Measurements from ENCODE around the gene PIGB. TPM values are rescaled to one million over a fixed set of nuclear protein-coding genes. Genes with fewer than 3 reads are reported as not detected.
A peak's percentile ranks its signal among the peaks of the same experiment; 100 is the strongest.

The PIGB gene
- total and polyA plus RNA-seq, 4 donors = 3.4 to 9.7 (median 4.8) TPM

- no peak for TF ChIP-seq RAD21 (IDR thresholded peaks at IDR 0.05)
- no peak for TF ChIP-seq HNF4A (conservative IDR thresholded peaks at IDR 0.05)
- no peak for TF ChIP-seq YY1 (IDR thresholded peaks at IDR 0.05)
- TF ChIP-seq JUND (IDR thresholded peaks at IDR 0.05) = no peak
- no peak for TF ChIP-seq SP1 (IDR thresholded peaks at IDR 0.05)
- TF ChIP-seq FOXA2 (IDR thresholded peaks at IDR 0.05) = no peak
- TF ChIP-seq ZBTB33 (IDR thresholded peaks at IDR 0.05) = no peak
- TF ChIP-seq MAX (IDR thresholded peaks at IDR 0.05) = no peak
- no peak for TF ChIP-seq FOXA1 (IDR thresholded peaks at IDR 0.05)
- TF ChIP-seq EGR1 (IDR thresholded peaks at IDR 0.05; ENCODE audit: low read depth in 2 of 2) = no peak
- TF ChIP-seq GABPA (IDR thresholded peaks at IDR 0.05 in 1 of 2, conservative IDR thresholded peaks at IDR 0.05 in 1 of 2) = no peak
- TF ChIP-seq HNF4G (IDR thresholded peaks at IDR 0.05) = no peak
- no peak for TF ChIP-seq TAF1 (conservative IDR thresholded peaks at IDR 0.05)
- TF ChIP-seq RXRA (IDR thresholded peaks at IDR 0.05) = no peak
- no peak for TF ChIP-seq CTCF (IDR thresholded peaks at IDR 0.05; ENCODE audit: low read depth, low read length, missing input control)
- 96% methylated on average over 1 of the region's 1 CpG for WGBS
- Histone ChIP-seq H3K27ac (ENCODE audit: low read depth in 1 of 2, low read length in 2 of 2) (no peak overlapping the region), H3K4me1 (ENCODE audit: control insufficient read depth in 4 of 4, insufficient read depth in 4 of 4, low read length in 3 of 4) (peaks cover 0 to 3% (median 0%) of the 10 kb centered on the region in 4 donors), H3K27me3 (ENCODE audit: control insufficient read depth in 4 of 4, insufficient read depth in 4 of 4, low read length in 3 of 4) (no peaks in the 10 kb centered on the region), H3K9ac (ENCODE audit: low read depth in 1 of 2, low read length in 2 of 2) (no peak overlapping the region), H3K9me3 (ENCODE audit: control insufficient read depth in 4 of 4, low read length in 3 of 4) (no peaks in the 10 kb centered on the region), H3K36me3 (ENCODE audit: control insufficient read depth in 4 of 4, insufficient read depth in 3 of 4, low read depth in 1 of 4, low read length in 3 of 4) (peaks cover 3 to 21% (median 4%) of the 10 kb centered on the region in 4 donors), H3K4me3 (ENCODE audit: low read depth in 1 of 3, low read length in 3 of 3) (no peak overlapping the region)
- no peak for DNase-seq (ENCODE audit: low spot score)
Measured at GRCh38 chr15:55334997-55335396, 16.0 kb downstream of the PIGB start.

- no peak overlapping the region for H3K4me3 ChIP-seq (ENCODE audit: low read depth in 1 of 3, low read length in 3 of 3)
- H3K27me3 ChIP-seq (ENCODE audit: control insufficient read depth in 4 of 4, insufficient read depth in 4 of 4, low read length in 3 of 4) = no peaks in the 10 kb centered on the region
- no peak for TF ChIP-seq FOXA2 (IDR thresholded peaks at IDR 0.05)
- no peak for TF ChIP-seq REST (IDR thresholded peaks at IDR 0.05)
- no peak for TF ChIP-seq RAD21 (IDR thresholded peaks at IDR 0.05)
- TF ChIP-seq HNF4A (conservative IDR thresholded peaks at IDR 0.05) = peak; percentile 38 to 80
- 96% methylated on average over 1 of the region's 1 CpG for WGBS
- peaks cover 0 to 3% (median 0%) of the 10 kb centered on the region in 4 donors for H3K4me1 ChIP-seq (ENCODE audit: control insufficient read depth in 4 of 4, insufficient read depth in 4 of 4, low read length in 3 of 4)
- H3K9ac ChIP-seq (ENCODE audit: low read depth in 1 of 2, low read length in 2 of 2) = no peak overlapping the region
- no peak overlapping the region for H3K27ac ChIP-seq (ENCODE audit: low read depth in 1 of 2, low read length in 2 of 2)
- H3K9me3 ChIP-seq (ENCODE audit: control insufficient read depth in 4 of 4, low read length in 3 of 4) = no peaks in the 10 kb centered on the region
- DNase-seq (ENCODE audit: low spot score) = no peak
- peaks cover 3 to 21% (median 4%) of the 10 kb centered on the region in 4 donors for H3K36me3 ChIP-seq (ENCODE audit: control insufficient read depth in 4 of 4, insufficient read depth in 3 of 4, low read depth in 1 of 4, low read length in 3 of 4)
Measured at GRCh38 chr15:55337160-55337559, 18.1 kb downstream of the PIGB start.

Measured in liver (tissue), 9 donors.